NCI-H128 (cell line): ENCODE measurements around the gene MYZAP.

ENCODE experiments used
- DNase-seq: peaks from one replicate; lab custom pipeline; 2025; ENCODE audit not compliant: unreplicated experiment; lab: John Stamatoyannopoulos, UW

The MYZAP gene

DNA sequence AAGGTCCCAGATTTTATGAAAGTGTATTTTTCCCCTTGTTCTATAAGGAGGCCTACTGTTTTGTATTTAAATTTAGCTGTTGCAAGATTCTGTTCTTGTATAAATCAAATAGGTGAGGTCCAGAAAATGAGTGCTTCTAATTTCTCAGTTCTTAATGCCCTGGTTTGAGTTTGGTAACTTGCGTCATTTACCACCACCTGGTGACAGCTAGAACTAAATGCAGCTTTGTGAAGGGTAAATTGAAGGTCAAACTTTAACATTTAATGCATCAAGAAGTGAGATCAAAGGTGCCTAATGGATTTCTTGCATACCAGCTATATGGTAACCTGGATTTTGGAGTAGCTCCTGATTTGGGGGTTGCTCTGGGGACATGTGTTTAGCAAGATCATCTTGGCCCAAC, 64.1 kb downstream of the MYZAP start:
- DNase-seq: no peak

DNA sequence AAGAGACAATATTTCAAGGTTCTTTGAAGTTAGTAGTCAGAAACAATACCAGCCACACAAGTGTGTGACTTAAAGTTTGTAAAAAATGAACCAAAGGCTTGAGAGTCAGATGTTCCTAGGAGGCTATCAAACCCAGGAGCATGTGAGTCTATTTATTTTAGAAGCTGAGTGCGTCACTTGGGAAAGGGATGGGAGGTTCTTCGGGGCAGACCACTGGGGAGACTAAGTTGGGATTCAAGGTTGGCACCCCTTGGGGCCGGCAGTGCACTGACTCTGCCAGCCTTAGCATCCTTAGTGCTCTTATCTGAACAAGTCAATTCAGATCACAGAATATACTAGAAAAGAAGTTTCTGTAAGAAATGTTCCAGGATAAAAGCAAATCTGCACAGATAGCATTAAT, 64.7 kb downstream of the MYZAP start:
- no peak for DNase-seq

DNA sequence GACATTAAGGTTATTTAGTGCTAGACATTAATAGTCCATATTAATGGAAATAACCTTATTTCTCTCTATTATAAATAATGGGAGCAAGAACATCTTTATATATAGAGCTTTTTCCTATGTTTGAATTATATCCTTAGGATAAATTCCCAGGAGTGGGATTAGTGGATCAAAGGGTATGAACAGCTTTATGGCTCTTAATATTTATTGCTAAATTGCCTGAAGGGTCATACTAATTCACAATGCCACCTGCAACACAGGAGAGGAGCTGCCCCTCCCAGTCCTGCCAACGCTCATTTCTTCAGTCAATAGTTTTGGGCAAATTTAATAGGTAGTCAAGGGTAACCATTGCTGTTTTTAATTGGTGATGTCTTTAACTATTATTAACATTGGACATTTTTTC, 65.9 kb downstream of the MYZAP start:
- no peak for DNase-seq

DNA sequence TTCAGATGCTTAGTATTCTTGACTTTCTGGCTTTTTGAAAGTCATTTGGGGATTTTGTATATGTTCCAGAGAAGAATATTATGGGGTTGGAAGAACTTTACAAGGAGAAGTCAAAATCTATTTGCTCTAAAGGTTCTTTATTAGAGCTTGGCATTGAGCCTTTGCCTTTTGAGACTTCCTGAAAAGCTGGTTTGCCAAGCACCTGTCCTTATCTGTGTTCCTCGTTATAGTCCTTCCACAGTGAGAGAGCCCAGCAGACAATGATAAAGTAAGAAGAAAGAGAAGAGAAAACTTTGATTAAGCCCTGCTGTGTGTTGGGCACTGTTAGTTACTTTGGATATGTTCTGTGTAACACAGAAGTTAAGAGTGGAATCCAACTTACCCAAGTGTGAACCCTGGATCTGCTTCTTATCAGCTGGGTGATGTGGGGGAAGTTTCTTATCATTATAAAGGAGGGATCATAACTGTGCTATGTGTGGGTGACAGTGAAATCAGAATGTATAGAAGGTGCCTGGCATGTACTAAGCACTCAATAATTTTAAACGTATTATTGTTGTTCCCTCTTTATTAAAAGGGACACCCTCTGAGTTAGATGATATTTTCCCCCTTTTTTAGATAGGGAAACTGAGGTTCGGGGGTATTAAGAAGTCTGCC, 70.5 kb downstream of the MYZAP start:
- DNase-seq: no peak

DNA sequence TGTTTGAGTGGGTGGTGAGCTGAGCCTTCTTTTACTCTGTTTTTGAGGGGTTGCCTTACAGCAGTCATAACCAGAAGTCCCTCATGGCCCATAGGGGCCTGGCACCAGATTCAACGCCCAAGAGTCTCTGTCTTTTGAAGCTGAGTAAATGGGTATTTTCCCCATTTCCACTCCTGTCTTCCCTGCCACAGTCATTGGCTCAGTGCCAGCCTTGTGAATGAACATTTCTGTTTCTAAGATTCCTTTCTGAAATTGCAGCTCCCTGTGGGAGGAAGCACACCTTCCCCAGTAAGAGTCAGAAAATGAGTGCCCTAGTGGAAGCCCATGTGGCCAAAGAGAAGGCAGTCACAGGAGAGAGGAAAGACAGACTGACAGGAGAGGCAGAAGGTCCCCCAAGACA, 71.1 kb downstream of the MYZAP start:
- DNase-seq: no peak

DNA sequence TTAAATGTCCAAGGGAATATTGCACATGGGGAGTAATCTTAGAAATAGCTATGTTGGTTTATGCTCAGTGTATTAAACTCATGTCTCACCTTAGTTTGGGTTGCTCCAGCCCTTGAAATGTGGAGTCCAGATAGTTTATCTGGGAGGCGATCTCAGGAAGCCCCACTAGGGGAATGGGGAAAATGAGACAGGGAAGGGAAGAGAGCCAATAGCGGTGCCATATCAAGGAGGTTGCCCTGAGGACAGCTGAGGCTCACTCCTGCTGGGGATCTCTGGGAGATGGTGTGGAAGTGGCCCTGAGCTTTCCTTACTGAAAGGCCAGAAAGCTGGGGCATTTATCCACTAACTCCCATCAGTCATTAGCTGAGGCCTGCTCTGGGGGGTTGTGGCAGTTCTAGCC, 71.6 kb downstream of the MYZAP start:
- no peak for DNase-seq

DNA sequence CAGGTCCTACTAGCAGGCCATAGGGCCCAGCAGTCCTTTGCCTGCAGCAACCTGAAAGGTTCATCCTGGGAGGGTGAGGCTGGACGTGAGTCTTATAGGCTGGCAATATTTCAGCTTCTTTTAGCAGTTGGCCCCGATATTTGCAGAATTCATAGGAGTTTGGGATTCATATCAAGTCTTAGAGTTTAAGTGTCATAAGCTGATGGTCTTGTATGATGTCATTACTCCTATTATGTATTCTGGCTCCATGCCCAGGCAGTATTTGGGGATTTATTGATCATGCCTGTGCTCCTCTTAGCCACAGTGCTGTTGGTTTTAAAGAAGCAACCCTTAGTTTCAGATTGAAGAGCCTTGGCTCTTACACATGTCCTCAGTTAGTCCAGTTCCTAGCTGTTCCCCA, 73.5 kb downstream of the MYZAP start:
- no peak for DNase-seq

DNA sequence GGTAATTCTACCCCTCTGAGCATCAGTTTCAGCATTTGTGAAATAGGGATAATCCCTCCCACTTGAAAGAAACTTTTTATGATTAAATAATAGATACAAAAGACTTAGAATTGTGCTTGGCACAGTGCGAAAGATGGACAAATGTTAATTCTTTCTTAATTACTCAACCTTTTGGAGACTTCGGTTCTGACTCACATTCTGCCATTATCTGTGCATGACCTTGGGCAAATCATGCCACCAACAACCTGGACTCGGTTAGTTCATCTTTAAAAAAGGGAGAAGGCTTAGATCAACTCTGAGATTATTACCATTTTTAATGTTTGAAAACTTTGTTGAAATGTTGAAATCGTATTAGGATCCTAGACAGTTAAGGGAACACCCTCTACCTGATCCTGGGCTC, 74.2 kb downstream of the MYZAP start:
- no peak for DNase-seq

DNA sequence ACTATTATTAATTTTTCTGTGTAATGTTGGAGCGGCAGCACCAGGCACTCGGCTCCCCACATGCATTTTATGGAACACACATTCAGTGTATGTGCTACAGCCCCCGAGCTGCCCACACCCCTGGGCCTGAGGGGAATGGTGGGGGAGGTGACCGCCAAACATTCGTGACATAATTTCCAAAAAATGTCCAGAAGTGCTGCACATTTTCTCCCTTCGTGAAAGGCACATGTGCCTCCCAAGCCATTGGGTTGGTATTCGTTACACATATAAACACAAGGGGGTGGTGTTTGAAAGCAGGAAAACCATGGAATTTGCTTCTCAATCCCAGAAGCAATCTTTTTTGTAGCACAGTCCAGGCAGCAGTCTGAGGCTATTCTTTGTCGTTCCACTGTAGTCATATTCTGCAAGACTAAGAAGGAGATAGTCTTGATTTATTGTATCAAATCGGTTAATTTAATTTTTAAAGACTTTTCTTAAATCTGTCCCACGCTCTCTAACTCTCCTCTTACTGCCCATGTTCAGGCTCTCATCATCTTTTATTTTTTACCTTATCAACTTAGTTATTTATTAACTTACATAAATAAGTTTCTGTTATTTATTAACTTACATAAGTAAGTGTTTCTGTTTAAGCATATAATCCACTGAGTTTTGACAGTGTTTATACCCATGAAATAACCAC, 75.6 kb downstream of the MYZAP start:
- no peak for DNase-seq

DNA sequence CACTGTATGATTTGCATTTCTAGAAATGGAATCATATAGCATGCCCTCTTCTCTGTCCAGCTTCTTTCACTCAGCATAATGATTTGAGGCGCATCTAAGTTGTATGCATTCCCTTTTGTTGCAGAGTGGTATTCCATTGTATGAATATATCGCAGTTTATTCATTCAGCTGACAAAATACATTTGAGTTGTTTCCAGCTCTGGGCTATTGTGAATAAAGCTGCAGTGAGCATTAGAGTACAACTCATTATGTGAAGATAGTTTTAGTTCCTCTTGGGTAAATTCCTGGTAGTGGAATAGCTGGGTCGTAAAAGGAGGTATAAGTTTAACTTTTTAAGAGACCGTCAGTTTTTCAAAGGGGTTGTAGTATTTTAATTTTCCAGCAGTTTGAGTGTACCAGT, 76.3 kb downstream of the MYZAP start:
- no peak for DNase-seq

DNA sequence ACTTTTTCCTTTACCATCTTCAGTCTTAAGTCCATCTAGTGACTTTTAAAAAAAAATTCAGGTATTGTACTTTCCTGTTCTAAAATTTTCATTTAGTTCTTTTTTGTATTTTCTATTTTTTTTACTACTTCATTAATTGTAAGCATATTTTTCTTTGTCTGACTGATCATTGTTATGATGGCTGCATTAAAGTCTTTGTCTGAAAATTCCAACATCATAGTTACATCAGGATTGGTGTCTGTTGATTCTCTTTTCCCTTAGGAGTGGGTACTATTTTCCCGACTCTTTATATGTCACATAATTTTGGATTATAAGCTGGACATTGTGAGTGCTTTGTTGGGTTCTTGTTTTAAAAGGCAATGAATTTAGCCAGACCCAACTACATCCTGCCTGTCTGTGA, 79.9 kb downstream of the MYZAP start:
- no peak for DNase-seq

DNA sequence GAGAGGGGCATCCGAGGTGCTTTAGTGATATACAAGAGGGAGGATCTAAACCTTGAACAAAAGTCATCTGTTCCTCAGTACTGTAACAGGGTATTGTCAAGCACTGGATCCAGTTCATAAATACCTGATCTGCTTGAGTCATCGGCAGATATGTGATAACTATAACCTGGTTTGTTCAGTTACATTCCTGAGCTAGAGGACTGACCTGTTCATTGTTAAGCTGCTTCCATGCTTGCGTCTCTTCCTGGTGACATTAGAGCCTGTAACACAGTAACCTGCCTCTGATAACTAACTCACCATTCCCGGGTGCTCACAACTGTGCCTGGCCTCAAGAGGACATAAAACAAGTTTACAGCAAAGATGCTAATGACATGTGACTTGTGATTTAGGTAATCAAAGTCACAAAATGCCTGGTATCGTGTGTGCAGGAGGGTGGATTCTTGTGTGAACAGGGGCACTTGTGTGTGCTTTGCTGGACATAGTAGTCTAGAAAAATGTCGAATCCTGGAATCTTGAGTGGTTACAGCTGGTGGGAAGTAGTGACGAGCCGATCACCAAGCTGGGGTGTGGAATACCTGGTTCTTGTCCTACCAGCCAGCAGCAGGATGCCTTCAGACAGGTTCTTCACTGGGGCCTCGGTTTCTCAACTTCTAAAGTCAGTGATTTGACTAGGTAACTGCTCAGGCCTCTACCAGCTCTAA, 83.9 kb downstream of the MYZAP start:
- no peak for DNase-seq

DNA sequence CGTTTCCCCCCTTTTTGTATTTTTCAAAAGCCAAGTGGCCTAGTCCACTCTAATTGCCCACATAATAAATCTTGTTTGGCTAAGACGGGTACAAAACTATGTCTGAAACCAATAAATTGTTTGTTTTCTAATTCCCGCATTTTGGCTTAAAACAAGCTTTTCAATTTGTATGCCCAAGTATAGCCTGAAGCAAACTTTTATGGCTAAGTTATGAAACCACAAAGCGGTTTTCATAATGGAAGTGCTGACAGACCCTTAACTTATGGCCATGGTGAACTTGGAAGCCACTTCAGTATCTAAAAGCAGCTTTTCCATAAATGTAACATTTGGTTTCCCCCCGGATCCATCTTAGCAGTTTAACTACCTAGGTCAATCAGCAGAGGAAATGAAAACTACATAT, 84.9 kb downstream of the MYZAP start:
- DNase-seq: no peak

DNA sequence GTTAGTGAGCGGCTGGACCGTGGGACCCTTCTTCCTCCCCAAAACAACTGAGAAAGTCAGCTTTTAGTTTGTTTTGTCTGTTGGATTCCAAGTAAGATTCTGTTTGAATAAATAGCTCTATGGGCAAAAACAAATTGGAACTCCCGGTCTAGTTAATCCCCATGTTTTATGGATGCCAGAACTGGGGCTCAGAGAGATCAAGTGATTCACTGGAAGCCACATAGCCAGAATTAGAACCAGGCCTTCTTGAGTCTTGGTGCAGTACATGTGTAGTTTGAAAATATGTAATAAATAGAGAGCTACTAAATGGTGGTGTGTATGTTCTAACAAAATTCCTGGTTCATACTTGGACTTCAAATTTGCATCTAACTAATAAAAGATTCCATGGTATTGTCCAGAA, 85.5 kb downstream of the MYZAP start:
- DNase-seq: no peak

DNA sequence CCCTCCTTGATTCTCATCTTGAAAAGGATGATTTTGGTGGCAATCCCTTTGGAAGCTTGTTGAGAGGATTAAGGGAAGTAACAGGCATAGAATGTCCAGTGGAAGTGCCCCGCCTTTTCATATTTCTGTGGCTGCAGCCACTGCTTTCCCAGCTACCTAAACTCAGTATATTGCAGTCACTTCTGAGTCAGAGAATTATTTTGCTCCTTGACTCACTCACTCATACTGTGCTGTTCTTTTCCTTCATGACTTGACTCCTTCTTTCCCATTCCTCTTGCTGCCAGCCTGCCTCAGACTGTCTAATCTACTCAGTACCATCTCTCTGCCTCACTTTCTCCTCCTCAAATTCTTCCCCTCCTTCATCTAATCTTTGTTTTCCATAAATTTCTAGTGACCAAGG, 88.3 kb downstream of the MYZAP start:
- no peak for DNase-seq

DNA sequence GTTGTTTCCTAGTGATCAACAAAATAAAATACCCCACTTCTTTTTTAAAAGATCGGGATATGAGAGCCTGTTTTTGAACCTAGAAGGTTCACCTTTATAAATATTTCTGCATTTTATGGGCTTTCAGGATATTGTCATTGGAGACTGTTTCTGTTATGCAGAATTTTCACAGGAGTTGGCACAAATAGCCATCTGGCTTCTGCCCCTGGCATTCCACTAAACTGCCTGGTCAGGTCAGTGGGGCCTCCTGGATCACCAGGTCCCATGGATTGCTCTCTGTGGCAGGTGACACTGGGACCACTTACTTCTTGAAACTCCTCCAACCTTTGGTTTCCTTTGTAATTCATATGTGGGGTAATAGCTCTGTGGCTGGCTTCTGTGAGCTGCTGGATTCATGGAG, 89.3 kb downstream of the MYZAP start:
- no peak for DNase-seq

DNA sequence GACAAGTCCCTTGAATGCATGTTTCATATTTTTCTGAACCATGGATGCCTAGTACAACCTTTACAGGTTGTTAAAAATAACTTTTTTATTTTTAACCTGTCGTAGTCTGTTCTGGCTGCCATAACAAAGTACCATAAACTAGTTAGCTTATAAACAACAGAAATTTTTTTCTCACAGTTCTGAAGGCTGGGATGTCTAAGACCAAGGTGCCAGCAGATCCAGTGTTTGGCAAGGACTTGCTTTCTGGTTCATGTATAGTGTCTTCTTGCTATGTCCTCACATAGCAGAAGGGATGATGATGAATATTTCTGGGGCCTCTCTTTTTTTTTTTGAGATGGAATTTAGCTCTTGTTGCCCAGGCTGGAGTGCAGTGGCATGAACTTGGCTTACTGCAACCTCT, 91.8 kb downstream of the MYZAP start:
- DNase-seq: no peak

DNA sequence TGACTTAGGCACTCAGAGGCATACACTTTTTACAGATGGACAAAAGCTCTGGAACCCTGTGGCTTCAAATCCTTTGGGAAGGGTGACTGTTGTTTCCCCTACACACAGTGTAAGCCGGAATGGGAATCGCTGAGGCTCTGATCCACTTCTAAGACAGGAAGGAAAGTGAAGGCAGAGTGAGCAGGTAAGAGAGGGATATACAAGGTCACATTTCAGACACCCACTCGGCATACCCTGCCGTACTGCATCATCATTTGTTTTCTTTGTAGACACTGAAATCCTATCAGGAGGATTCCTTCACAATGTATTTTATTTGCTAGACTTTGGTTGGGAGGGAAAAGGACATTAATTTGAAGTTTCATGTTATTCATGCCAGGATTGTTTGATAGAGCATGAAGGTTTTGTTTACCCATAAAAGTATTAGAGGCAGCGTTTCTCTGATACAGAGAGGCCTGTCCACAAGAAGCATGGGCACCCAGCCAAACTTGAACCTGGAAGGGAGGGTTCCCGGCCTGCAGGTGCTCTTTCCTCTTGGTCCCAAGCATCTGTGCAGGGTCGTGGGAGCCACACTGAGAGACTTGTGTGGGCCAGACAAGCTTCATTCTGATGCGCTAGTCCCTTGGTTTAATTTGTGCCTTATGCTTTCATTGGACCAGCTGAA, 92.9 kb downstream of the MYZAP start:
- DNase-seq: no peak

DNA sequence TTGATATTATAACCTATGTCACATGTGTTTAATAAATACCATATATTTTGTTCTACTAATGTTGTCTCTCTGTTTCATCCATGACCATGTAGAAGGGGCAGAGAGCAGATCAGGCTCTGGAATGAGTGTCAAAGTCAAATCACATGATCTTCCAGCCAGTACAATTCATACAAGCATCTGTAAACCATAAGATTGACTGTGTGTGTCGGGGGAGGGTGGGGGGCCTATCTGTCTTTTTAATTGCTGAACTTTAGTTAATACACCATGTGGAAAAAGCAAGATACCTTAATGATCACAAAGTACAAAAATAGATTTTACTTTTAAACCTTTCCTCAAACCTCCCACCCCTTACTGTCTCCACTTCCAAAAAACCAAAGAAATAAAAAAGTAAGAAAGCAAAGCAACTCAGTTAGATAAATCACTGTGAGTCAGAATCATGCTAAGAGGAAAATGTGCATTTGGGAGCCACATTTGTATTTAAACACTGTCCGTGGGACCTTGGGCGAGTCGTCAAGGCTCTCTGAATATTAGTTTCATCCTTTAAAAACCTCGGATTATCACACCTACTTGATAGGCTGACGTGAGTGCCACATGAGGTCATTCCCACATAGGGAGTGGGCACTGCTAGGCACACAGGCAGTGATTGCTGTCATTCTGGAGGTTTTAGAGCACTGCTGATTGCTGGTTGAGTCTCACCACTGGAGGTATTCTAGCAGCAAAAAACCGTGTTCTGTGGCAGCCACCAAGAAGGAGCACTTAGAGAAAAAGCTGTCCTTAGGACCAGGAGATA, 93.8 kb downstream of the MYZAP start:
- no peak for DNase-seq

DNA sequence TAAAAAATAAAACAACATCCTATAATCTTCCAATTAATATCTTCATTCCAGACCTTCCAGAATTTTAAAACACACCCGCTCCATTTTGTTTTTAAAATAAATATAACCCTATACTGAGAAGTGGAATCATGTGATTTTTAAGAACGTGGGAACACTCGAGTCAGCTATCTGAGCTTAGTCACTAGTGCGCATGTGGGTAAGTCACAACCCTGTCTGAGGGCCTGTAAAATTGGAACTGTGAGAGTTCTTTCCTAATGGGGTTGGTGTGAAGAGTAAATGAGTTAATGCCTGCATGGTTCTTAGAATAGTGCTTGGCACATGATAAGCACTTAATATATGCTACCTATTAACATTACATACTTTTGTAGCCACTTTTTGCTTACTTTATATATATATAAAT, 95.0 kb downstream of the MYZAP start:
- DNase-seq: no peak

DNA sequence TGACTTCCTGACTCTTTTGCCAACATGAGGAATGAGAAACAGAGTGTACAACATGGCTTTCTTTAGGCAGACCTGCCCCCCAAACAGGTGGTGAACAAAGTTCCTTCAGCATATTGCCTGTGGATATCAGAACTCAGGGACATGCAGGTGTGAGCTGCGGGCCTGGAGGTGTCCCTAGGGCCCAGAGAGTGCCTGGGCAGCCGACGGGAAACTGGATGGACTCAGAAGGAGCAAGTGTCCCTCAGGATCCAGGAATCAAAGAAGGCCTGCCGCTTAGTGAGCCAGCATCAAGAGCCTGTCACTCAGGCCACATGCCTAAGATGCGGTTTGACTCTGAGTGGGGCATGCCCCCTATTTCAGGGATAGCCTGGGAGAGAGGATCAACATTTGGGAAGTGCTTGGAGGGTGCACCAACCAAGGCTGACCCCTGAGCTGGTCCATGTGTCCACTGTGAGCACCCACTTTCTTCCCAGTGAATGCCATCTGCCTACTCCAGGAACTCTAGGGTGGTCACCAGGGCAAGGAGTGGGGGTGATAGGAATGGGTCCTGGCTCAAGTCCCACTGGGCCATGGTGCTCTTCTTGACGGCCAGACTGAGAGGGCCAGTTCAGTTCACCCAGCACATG, 98.8 kb downstream of the MYZAP start:
- no peak for DNase-seq
